Heart left ventricle (tissue), 16 donors: ENCODE measurements around the gene HHAT. TPM values are rescaled to one million over a fixed set of nuclear protein-coding genes. Genes with fewer than 3 reads are reported as not detected.
A peak's percentile ranks its signal among the peaks of the same experiment; 100 is the strongest.

Experiments
- ATAC-seq, 4 donors: fragments of 200-7000 bp; cut with Tn5 transposase; one replicate each; pipeline ENCODE4 v1.9.1; 2020 to 2022; ENCODE audit warnings: moderate library complexity in 4 of 4, mild to moderate bottlenecking in 3 of 4, moderate number of reproducible peaks in 1 of 4
- DNase-seq, 5 donors: peaks; one replicate each; pipeline ENCODE4 v3.0.0-alpha.2; 2020
- H3K27ac ChIP-seq, 12 donors: fragments of 200-600 bp; sonication (generic) in 4 of 12; one replicate each; pipeline versions ENCODE4 v1.5.0 to v1.8.0; 2016 to 2022; ENCODE audit warnings: mild to moderate bottlenecking in 2 of 12
- H3K27me3 ChIP-seq, 9 donors: fragments of 200-600 bp; sonication (generic) in 2 of 9; one replicate each; pipeline versions ENCODE4 v1.5.1 to v1.8.0; 2016 to 2022; ENCODE audit warnings: mild to moderate bottlenecking in 3 of 9
- H3K36me3 ChIP-seq, 9 donors: fragments of 200-600 bp; sonication (generic) in 2 of 9; one replicate each; pipeline versions ENCODE4 v1.5.0 to v1.8.0; 2018 to 2022; ENCODE audit warnings: mild to moderate bottlenecking in 2 of 9
- H3K4me1 ChIP-seq, 12 donors: fragments of 200-600 bp; sonication (generic) in 4 of 12; one replicate each; pipeline versions ENCODE4 v1.5.0 to v1.8.0; 2016 to 2022; ENCODE audit warnings: mild to moderate bottlenecking in 3 of 12
- H3K4me3 ChIP-seq, 12 donors: fragments of 200-600 bp; sonication (generic) in 4 of 12; one replicate each; pipeline versions ENCODE4 v1.5.0 to v1.8.0; 2017 to 2022; ENCODE audit warnings: mild to moderate bottlenecking in 9 of 12, moderate library complexity in 4 of 12
- H3K9me3 ChIP-seq, 12 donors: fragments of 200-600 bp; sonication (generic) in 4 of 12; one replicate each; pipeline versions ENCODE4 v1.5.0 to v1.8.0; 2016 to 2022; ENCODE audit warnings: mild to moderate bottlenecking in 1 of 12
- CTCF ChIP-seq, 12 donors: fragments of 200-600 bp; sonication (generic) in 4 of 12; IDR thresholded peaks; one replicate each; pipeline versions ENCODE4 v1.5.0 to v1.8.0; 2018 to 2022; ENCODE audit warnings: antibody characterized with exemption in 12 of 12, mild to moderate bottlenecking in 5 of 12
- POLR2A ChIP-seq, 2 donors: fragments of 450-650 bp; IDR thresholded peaks; one replicate each; pipeline ENCODE4 v1.6.1; 2017; ENCODE audit warnings: antibody characterized with exemption in 2 of 2, mild to moderate bottlenecking in 2 of 2, moderate library complexity in 2 of 2
- WGBS, 4 donors: extraction: QIAGEN DNeasy Blood & Tissue Kit in 2 of 4; methylation state at CpG; one replicate each; pipeline versions ENCODE4 v1.1.5 to v1.1.7; 2013 to 2018; 5-methylcytosine and 5-hydroxymethylcytosine counted together
- intact Hi-C, 10 donors: fragments of 100-400 bp; cut with DNase I; formaldehyde crosslinking; loops; one replicate each; pipeline versions ENCODE4 v1.11.1 to v1.14.2; 2022
- polyA plus RNA-seq, 2 donors: library from polyadenylated mRNA; stranded (reverse); fragments of 200-250 nt; gene quantifications; one replicate each; pipeline ENCODE4 v1.2.3, GENCODE V29; 2013
- total RNA-seq, 9 donors: library from RNA; depleted of rRNA in 2 of 9; stranded (reverse); fragments of >200 nt in 2 of 9; fragmentation: NEBNext Ultra II Directional in 3 of 9; extraction: Animal tissue kit (Norgen Biotek cat#: 25700) in 3 of 9; gene quantifications; one replicate each; pipeline versions ENCODE4 v1.1.0 to v1.2.4, GENCODE V29; 2016 to 2023
- donor health status: ischemic (EF 13 %, LVEDD 7.1; RV severe dilation, severe dysfunction).
- donor health status: healthy with polysubstance abuse.
- donor health status: DM: no; HTN: yes; CAD: no.
- donor health status: DM: no; HTN: no; CAD: no.
- donor health status: ischemic (EF 25% LVEDD 6.9; RV normal size, moderate dysfunction).
- donor health status: ischemic (EF 25% LVEDD 5.7; RV mildly dilated, moderate dysfunction).
- donor health status: healthy.
- donor health status: DM: yes; HTN: yes; CAD: no.
- donor health status: ischemic (EF 35%, LVEDD 5.7; RV mildly dilated, moderate dysfunction).
- donor health status: nonischemic (EF 11% LVEDD 7.7; RV severe dilation, severe dysfunction).
- donor health status: DM: yes; HTN: yes; CAD: no.
- donor health status: PGD.
- donor health status: ischemic (EF 29% LVEDD 5.4; RV normal size, mild dysfunction).
- donor health status: nonischemic (EF 23%, LVEDD 6.1; RV moderate dilation, normal function).

Gene HHAT
- total and polyA plus RNA-seq, 11 donors = 0.98 to 4.7 (median 2.8) TPM

- Histone ChIP-seq H3K4me1 (peaks cover 0 to 26% (median 11%) of the 10 kb centered on the region in 12 donors), H3K36me3 (no peaks in the 10 kb centered on the region), H3K27me3 (no peaks in the 10 kb centered on the region), H3K27ac (no peak overlapping the region), H3K9me3 (no peaks in the 10 kb centered on the region), H3K4me3 (no peak overlapping the region)
- TF ChIP-seq CTCF (IDR thresholded peaks at IDR 0.05) (peak; percentile 40 to 73 (median 58)), POLR2A (IDR thresholded peaks at IDR 0.05) (no peak)
- intact Hi-C loops = loop anchor here in 9 of 10 donors (2.0 to 5.0 kb wide), 4 partner anchors 36 to 42 kb away; no protein-coding TSS in a partner anchor
- no peak for DNase-seq
- 53 to 60% (median 55%) methylated on average over 10 of the region's 10 CpGs for WGBS, 4 donors
- peak in 3 of 4 donors; percentile 47 to 66 (median 64) for ATAC-seq
These were observed 32.3 kb downstream of the HHAT start for GRCh38 chr1:210360852-210361477.

- H3K9me3 ChIP-seq = no peaks in the 10 kb centered on the region
- intact Hi-C loops = loop anchor here in 9 of 10 donors (2.0 to 5.0 kb wide), 4 partner anchors 36 to 41 kb away; no protein-coding TSS in a partner anchor
- H3K36me3 ChIP-seq = no peaks in the 10 kb centered on the region
- H3K4me1 ChIP-seq = peaks cover 0 to 26% (median 11%) of the 10 kb centered on the region in 12 donors
- WGBS, 4 donors = 69 to 84% (median 76%) methylated on average over 4 of the region's 4 CpGs
- ATAC-seq = no peak
- no peaks in the 10 kb centered on the region for H3K27me3 ChIP-seq
- no peak overlapping the region for H3K4me3 ChIP-seq
- TF ChIP-seq CTCF (IDR thresholded peaks at IDR 0.05) (no peak), POLR2A (IDR thresholded peaks at IDR 0.05) (no peak)
- peak overlapping the region in 1 of 12 donors; percentile 12 for H3K27ac ChIP-seq
- no peak for DNase-seq
These were observed 33.0 kb downstream of the HHAT start for GRCh38 chr1:210361665-210362064.

GRCh38 chr1:210362526-210362925 lies 33.8 kb downstream of the HHAT start:
- WGBS, 4 donors = 32 to 55% (median 35%) methylated on average over 4 of the region's 4 CpGs
- peak; percentile 69 to 89 (median 75) for ATAC-seq
- Histone ChIP-seq H3K9me3 (no peaks in the 10 kb centered on the region), H3K4me1 (peaks cover 0 to 26% (median 11%) of the 10 kb centered on the region in 12 donors), H3K27ac (peak overlapping the region in 8 of 12 donors; percentile 4 to 65 (median 44)), H3K27me3 (no peaks in the 10 kb centered on the region), H3K36me3 (no peaks in the 10 kb centered on the region), H3K4me3 (no peak overlapping the region)
- peak in 2 of 5 donors; percentile 35 for DNase-seq
- intact Hi-C loops = loop anchor here in 6 of 10 donors (5.0 kb wide), 2 partner anchors 35 to 40 kb away; no protein-coding TSS in a partner anchor
- TF ChIP-seq POLR2A (IDR thresholded peaks at IDR 0.05) (no peak), CTCF (IDR thresholded peaks at IDR 0.05) (no peak)

GRCh38 chr1:210363119-210363518 lies 34.4 kb downstream of the HHAT start:
- Histone ChIP-seq H3K36me3 (no peaks in the 10 kb centered on the region), H3K9me3 (no peaks in the 10 kb centered on the region), H3K27me3 (no peaks in the 10 kb centered on the region), H3K27ac (peak overlapping the region in 10 of 12 donors; percentile 0 to 65 (median 34)), H3K4me3 (no peak overlapping the region), H3K4me1 (peaks cover 0 to 26% (median 11%) of the 10 kb centered on the region in 12 donors)
- DNase-seq (peak in 2 of 5 donors; percentile 40 to 41), ATAC-seq (peak in 2 of 4 donors; percentile 18 to 46)
- WGBS, 4 donors = 62 to 92% (median 80%) methylated on average over 6 of the region's 6 CpGs
- TF ChIP-seq POLR2A (IDR thresholded peaks at IDR 0.05) = no peak
- TF ChIP-seq CTCF (IDR thresholded peaks at IDR 0.05) = no peak
- intact Hi-C loops = loop anchor here in 6 of 10 donors (5.0 kb wide), 2 partner anchors 34 to 39 kb away; no protein-coding TSS in a partner anchor
